HuH-7 (cell line): ENCODE results near the gene PPP6R3.

Experiments used
- DNase-seq: peaks from one replicate; pipeline ENCODE4 v3.0.0; 2011; ENCODE audit warnings: low spot score

PPP6R3 gene

GRCh38 chr11:68560216-68560615 is 99.7 kb downstream of the PPP6R3 start:
- no peak for DNase-seq

GRCh38 chr11:68563454-68563853 is 102.9 kb downstream of the PPP6R3 start:
- DNase-seq: no peak

- no peak for DNase-seq
Measured at GRCh38 chr11:68564261-68564660, 103.7 kb downstream of the PPP6R3 start.

- DNase-seq: no peak
Measured at GRCh38 chr11:68565768-68566167, 105.2 kb downstream of the PPP6R3 start.

GRCh38 chr11:68567553-68567952 is 107.0 kb downstream of the PPP6R3 start:
- no peak for DNase-seq

- no peak for DNase-seq
Measured at GRCh38 chr11:68569357-68569756, 108.8 kb downstream of the PPP6R3 start.

GRCh38 chr11:68570691-68571090 is 110.1 kb downstream of the PPP6R3 start:
- DNase-seq: no peak

GRCh38 chr11:68574308-68574707 is 113.8 kb downstream of the PPP6R3 start:
- no peak for DNase-seq

GRCh38 chr11:68575025-68575665 is 114.6 kb downstream of the PPP6R3 start:
- DNase-seq: no peak

- no peak for DNase-seq
Measured at GRCh38 chr11:68579455-68579854, 118.9 kb downstream of the PPP6R3 start.

- DNase-seq: no peak
Measured at GRCh38 chr11:68581439-68581838, 120.9 kb downstream of the PPP6R3 start.

GRCh38 chr11:68581901-68582300 is 121.3 kb downstream of the PPP6R3 start:
- no peak for DNase-seq

GRCh38 chr11:68582416-68583040 is 122.0 kb downstream of the PPP6R3 start:
- no peak for DNase-seq

- no peak for DNase-seq
Measured at GRCh38 chr11:68583041-68583446, 122.5 kb downstream of the PPP6R3 start.

GRCh38 chr11:68584097-68584496 is 123.5 kb downstream of the PPP6R3 start:
- DNase-seq: peak; percentile 88

- no peak for DNase-seq
Measured at GRCh38 chr11:68584991-68585524, 124.5 kb downstream of the PPP6R3 start.

- DNase-seq: no peak
Measured at GRCh38 chr11:68589547-68590216, 129.1 kb downstream of the PPP6R3 start.

GRCh38 chr11:68591719-68592118 is 131.2 kb downstream of the PPP6R3 start:
- no peak for DNase-seq

GRCh38 chr11:68593441-68593840 is 132.9 kb downstream of the PPP6R3 start:
- no peak for DNase-seq

GRCh38 chr11:68594123-68594522 is 133.6 kb downstream of the PPP6R3 start:
- no peak for DNase-seq

- DNase-seq: no peak
Measured at GRCh38 chr11:68596231-68596630, 135.7 kb downstream of the PPP6R3 start.

GRCh38 chr11:68598816-68599653 is 138.5 kb downstream of the PPP6R3 start:
- no peak for DNase-seq
